GM18520 (cell line): Measurements from ENCODE around the gene C1QTNF6.

ENCODE experiments used
- ATAC-seq: cut with Tn5 transposase; IDR thresholded peaks from one replicate; pipeline ENCODE4 v1.9.1; 2021; ENCODE audit not compliant: unreplicated experiment

Gene C1QTNF6

DNA sequence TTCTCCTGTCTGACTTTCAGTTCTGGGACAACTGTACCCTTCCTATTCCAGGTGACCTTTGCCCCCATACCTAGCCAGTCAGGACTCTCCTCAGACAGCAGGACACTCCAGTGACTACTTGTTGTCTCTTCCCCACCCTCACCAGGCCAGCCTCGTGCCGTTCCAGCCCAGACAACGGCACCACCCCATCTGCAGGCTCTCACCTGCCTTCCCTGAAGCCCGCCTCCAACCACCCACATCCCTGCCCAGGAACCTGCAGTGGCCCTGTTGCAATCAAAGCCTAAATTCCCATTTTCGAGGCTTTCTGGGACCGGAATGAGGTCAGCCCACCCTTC, 42.0 kb downstream of the C1QTNF6 start:
- ATAC-seq: no peak

GRCh38 chr22:37145180-37146050, 42.6 kb downstream of the C1QTNF6 start:
- no peak for ATAC-seq

- no peak for ATAC-seq
Observed at GRCh38 chr22:37144180-37144554, 43.9 kb downstream of the C1QTNF6 start.

GRCh38 chr22:37141971-37142370, 46.1 kb downstream of the C1QTNF6 start:
- no peak for ATAC-seq

- no peak for ATAC-seq
Observed at GRCh38 chr22:37141476-37141875, 46.6 kb downstream of the C1QTNF6 start.

GRCh38 chr22:37140686-37141323, 47.2 kb downstream of the C1QTNF6 start:
- ATAC-seq: no peak

GRCh38 chr22:37139762-37140161, 48.3 kb downstream of the C1QTNF6 start:
- ATAC-seq: no peak

GRCh38 chr22:37138849-37139561, 49.0 kb downstream of the C1QTNF6 start:
- ATAC-seq: no peak

DNA sequence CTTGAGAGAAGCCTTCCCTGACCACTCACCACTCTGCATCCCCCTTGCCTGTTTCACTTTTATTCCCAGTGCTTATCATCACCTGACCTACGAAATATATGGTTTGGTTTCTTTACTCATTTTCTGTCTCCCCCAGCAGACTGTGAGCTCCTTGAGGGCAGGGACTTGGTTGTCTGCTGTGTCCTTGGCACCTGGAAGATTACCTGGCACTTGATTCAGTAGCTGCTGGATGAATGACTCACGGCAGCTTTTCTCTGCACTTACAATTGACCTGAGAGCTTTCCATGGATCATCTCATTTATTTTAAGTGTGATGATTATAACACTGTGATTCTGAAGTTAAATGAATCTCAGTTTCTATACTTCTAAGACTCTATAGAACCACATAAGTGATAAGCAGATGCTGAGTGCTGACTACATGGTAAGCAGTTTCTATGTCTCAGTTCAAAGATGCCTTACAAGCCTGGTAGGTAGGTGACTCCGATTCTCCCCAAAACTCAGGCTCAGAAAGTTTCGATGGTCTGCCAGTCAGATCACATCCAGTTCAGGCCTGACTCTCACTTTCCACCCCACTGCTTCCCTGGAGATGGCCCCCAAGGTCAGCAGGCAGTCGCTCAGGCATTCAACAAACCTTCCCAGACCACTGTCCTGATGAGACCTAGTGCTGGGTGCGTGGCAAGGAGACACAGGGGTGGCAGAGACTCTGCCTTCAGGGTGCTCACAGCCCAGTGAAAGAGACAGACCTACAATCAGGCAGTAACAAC, 50.0 kb downstream of the C1QTNF6 start:
- no peak for ATAC-seq

DNA sequence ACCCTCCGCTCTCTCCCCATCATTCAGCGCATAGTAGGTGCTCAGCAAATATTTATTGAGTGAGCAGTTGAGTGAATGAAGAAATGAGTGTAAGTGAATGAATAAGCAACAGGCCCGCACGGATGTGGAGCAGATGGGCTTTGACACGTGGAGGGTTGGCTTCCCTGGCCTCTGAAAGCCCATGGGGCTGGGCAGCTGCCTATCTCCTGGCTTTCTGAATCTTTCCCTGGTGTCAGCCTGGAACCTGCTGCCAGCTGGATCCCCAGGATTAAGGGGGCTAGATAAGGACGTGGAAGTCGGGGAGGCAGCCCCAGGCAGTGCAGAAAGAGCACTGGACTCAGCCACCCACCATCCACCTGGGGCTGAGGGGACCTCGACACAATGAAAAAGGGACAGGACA, 50.9 kb downstream of the C1QTNF6 start:
- ATAC-seq: no peak

GRCh38 chr22:37135023-37135422, 53.0 kb downstream of the C1QTNF6 start:
- ATAC-seq: no peak

GRCh38 chr22:37133304-37134018, 54.6 kb downstream of the C1QTNF6 start:
- ATAC-seq: no peak

DNA sequence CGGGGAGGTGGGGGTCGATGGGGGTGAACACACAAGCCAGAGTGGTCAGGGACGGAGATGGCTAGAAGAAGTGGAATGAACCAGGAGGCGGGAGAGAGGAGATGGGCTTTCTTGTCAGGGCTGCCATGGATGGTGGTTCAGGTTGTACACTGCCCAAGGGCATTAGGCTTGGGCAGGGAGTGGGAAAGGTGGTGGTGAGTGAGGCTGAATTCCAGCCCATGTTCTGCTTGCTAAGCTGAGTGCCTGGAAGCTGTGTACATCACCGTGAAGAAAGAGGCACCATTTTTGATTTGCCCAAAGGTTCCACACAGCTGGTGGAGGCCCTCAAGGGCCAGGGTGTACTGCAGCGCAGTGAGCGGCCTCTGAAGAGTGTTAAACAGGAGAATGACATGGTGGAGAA, 55.3 kb downstream of the C1QTNF6 start:
- no peak for ATAC-seq
